ENCODE results near the gene CARD10. TPM values are rescaled to one million over a fixed set of nuclear protein-coding genes. Genes with fewer than 3 reads are reported as not detected.

Gene CARD10
- total and polyA plus RNA-seq, 4 donors: 6.8 to 16.3 (median 10.2) TPM

DNA sequence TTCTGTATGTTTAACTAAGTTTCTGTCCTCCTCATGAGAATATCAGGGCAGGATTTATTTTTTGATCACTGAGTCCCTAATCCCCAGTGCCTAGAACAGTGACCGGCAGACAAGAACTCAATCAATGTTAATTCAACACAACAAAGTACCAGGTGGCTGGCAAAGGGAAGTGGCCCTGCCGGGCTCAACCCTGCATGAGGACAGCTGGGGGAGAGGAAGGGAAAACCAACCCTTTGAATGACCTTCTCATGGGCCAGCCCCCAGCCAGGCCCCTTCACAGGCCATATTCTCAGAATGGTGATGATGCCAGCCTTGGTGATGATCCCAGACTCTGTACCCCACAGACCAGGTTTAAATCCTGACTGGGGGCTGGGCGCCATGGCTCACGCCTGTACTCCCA lies 31.6 kb downstream of the CARD10 start:
- Histone ChIP-seq H3K27ac (ENCODE audit: low read depth in 1 of 2, low read length in 1 of 2) (no peak overlapping the region), H3K27me3 (ENCODE audit: control insufficient read depth in 3 of 3, insufficient read depth in 3 of 3, low read length in 2 of 3) (no peaks in the 10 kb centered on the region), H3K9me3 (ENCODE audit: control insufficient read depth in 4 of 4, insufficient read depth in 3 of 4, low read length in 3 of 4) (no peaks in the 10 kb centered on the region), H3K36me3 (ENCODE audit: control insufficient read depth in 4 of 4, insufficient read depth in 4 of 4, low read length in 4 of 4) (no peaks in the 10 kb centered on the region), H3K9ac (ENCODE audit: insufficient read depth in 1 of 2, low read length in 2 of 2) (no peak overlapping the region), H3K4me1 (ENCODE audit: control insufficient read depth in 5 of 5, insufficient read depth in 5 of 5, low read length in 5 of 5) (peaks cover 0 to 25% (median 21%) of the 10 kb centered on the region in 5 donors), H3K4me3 (no peak overlapping the region)
- no peak for ATAC-seq (ENCODE audit: insufficient read depth, low FRiP score)
- WGBS, 2 donors: 63 to 73% methylated on average over 4 of the region's 4 CpGs
- TF ChIP-seq, protein P1, sequence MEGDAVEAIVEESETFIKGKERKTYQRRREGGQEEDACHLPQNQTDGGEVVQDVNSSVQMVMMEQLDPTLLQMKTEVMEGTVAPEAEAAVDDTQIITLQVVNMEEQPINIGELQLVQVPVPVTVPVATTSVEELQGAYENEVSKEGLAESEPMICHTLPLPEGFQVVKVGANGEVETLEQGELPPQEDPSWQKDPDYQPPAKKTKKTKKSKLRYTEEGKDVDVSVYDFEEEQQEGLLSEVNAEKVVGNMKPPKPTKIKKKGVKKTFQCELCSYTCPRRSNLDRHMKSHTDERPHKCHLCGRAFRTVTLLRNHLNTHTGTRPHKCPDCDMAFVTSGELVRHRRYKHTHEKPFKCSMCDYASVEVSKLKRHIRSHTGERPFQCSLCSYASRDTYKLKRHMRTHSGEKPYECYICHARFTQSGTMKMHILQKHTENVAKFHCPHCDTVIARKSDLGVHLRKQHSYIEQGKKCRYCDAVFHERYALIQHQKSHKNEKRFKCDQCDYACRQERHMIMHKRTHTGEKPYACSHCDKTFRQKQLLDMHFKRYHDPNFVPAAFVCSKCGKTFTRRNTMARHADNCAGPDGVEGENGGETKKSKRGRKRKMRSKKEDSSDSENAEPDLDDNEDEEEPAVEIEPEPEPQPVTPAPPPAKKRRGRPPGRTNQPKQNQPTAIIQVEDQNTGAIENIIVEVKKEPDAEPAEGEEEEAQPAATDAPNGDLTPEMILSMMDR (IDR thresholded peaks at IDR 0.05; ENCODE audit: control extremely low read depth, extremely low read depth): no peak
- DNase-seq: no peak

DNA sequence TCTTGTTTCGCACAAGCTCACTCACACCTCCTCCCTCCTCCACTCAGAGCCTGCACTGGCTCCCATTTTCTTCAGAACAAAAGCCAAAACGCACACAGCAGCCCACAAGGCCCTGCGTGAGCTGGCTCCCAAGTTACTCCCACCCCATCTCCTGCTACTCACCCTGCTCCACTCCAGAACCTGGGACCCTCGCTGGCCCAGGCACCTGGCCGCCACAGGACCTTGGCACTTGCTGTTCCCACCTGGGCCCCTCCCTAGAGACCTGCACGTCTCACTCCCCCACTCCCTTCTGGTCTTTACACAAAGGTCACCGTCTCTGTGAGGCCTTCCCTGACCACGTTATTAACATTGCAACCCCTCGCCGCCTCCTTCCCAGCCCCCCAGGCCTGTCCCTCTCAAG lies 32.1 kb downstream of the CARD10 start:
- H3K4me1 ChIP-seq (ENCODE audit: control insufficient read depth in 5 of 5, insufficient read depth in 5 of 5, low read length in 5 of 5): peaks cover 0 to 25% (median 21%) of the 10 kb centered on the region in 5 donors
- no peaks in the 10 kb centered on the region for H3K36me3 ChIP-seq (ENCODE audit: control insufficient read depth in 4 of 4, insufficient read depth in 4 of 4, low read length in 4 of 4)
- no peak for DNase-seq
- no peak overlapping the region for H3K4me3 ChIP-seq
- peaks cover 0 to 4% (median 0%) of the 10 kb centered on the region in 3 donors for H3K27me3 ChIP-seq (ENCODE audit: control insufficient read depth in 3 of 3, insufficient read depth in 3 of 3, low read length in 2 of 3)
- no peak for ATAC-seq (ENCODE audit: insufficient read depth, low FRiP score)
- H3K9me3 ChIP-seq (ENCODE audit: control insufficient read depth in 4 of 4, insufficient read depth in 3 of 4, low read length in 3 of 4): no peaks in the 10 kb centered on the region
- no peak overlapping the region for H3K9ac ChIP-seq (ENCODE audit: insufficient read depth in 1 of 2, low read length in 2 of 2)
- H3K27ac ChIP-seq (ENCODE audit: low read depth in 1 of 2, low read length in 1 of 2): peak overlapping the region in 1 of 2 donors; percentile 29
- WGBS, 2 donors: 82 to 83% methylated on average over 10 of the region's 10 CpGs
- TF ChIP-seq, protein P1 (IDR thresholded peaks at IDR 0.05; ENCODE audit: control extremely low read depth, extremely low read depth): no peak

DNA sequence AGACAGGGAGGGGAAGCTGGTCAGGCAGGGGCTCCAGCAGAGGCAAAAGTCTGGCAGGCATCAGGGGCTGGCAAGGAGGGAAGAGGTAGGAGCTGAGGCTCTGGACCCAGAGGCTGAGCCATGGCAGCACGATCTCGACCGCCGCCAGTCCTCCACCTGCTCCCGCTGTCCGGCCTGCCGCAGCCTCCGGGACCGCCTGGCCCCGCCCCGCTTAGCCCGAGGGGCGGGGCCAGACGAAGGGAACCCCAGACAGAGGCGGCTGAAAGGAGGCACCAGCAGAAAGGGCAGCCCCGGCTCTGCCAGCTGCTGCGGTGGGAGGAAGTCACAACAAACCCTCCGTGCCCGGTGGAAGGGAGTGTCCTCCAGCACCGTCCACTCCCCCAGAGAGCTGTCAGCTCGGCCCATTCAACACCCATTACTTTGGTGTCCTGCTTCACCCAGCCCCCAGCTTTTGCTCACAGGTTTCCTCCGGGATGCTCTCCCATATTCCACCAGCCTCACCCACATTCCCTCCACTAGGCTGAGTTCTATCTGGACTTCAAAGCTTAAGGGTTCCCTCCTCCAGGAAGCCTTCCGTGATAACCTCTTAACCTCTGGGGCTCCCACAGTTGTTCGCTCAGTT lies 32.9 kb downstream of the CARD10 start, which contains the start of gene MFNG:
Gene MFNG, minus strand, starts transcription at position 161 of the 622 bp plus-strand sequence. CDS start 207 bp downstream, outside the sequence.
- Histone ChIP-seq H3K27me3 (ENCODE audit: control insufficient read depth in 3 of 3, insufficient read depth in 3 of 3, low read length in 2 of 3) (peaks cover 0 to 4% (median 0%) of the 10 kb centered on the region in 3 donors), H3K9me3 (ENCODE audit: control insufficient read depth in 4 of 4, insufficient read depth in 3 of 4, low read length in 3 of 4) (no peaks in the 10 kb centered on the region), H3K27ac (ENCODE audit: low read depth in 1 of 2, low read length in 1 of 2) (peak within 1 kb of the TSS; percentile 74 to 84), H3K36me3 (ENCODE audit: control insufficient read depth in 4 of 4, insufficient read depth in 4 of 4, low read length in 4 of 4) (no peaks in the 10 kb centered on the region), H3K4me3 (peak within 1 kb of the TSS; percentile 40), H3K9ac (ENCODE audit: insufficient read depth in 1 of 2, low read length in 2 of 2) (no peak within 1 kb of the TSS), H3K4me1 (ENCODE audit: control insufficient read depth in 5 of 5, insufficient read depth in 5 of 5, low read length in 5 of 5) (peaks cover 0 to 25% (median 21%) of the 10 kb centered on the region in 5 donors)
- DNase-seq: peak; percentile 36 to 64 (median 55)
- WGBS, 2 donors: 2 to 5% methylated on average over 19 to 24 of the region's 24 CpGs
- TF ChIP-seq, protein P1 (IDR thresholded peaks at IDR 0.05; ENCODE audit: control extremely low read depth, extremely low read depth): no peak
- ATAC-seq (ENCODE audit: insufficient read depth, low FRiP score): peak; percentile 82

Measured in lung (tissue), 12 donors.